NCI-H526 treated with DMSO at 0.1 percent for 48 hours (cell line): ENCODE data around the gene PTS.
"Not testable (repeated sequence)": the region's sequence is repeated elsewhere in the genome, so short reads cannot be mapped to it uniquely, and the experiment has no call there.

ENCODE experiments used
- DNase-seq: peaks from one replicate; lab custom pipeline; 2025; lab: John Stamatoyannopoulos, UW

PTS gene

DNA sequence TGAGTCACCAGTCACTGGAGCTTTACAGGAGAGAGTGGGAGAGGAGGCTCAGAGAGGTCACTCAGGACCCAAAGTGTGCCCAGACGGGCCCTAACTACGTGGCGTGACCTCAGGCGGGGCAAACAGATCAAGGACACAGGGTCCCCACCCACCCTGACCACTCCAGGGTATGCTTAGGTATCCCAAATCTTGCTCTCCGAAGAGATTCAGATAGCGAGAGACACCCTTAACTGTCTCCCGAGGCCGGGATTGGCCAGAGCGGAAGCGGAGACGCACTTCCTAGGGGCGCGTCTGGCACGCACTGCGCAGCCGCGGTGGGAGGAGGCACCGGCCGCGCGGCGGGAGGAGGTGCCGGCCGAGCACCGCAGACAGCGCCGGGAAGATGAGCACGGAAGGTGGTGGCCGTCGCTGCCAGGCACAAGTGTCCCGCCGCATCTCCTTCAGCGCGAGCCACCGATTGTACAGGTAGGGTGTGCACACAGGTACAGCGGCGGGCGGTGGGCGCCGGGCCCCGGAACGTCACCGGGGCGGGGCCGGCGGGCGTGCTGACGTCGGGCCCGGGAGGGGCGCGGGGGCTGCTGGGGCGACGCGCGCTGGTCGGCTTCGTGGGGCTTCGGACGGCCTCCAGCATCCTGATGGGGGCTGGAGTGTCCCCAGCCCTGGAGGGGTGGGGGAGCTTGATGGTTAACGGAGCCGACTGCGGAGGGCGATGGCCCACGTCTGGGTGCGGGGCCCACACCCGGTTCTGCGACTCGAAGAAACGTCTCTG lies at the start of gene PTS:
TSS of gene PTS (plus strand) at position 367 of the 769 bp plus-strand sequence. CDS start at position 383, 16 bp downstream.
- peak; percentile 93 for DNase-seq

DNA sequence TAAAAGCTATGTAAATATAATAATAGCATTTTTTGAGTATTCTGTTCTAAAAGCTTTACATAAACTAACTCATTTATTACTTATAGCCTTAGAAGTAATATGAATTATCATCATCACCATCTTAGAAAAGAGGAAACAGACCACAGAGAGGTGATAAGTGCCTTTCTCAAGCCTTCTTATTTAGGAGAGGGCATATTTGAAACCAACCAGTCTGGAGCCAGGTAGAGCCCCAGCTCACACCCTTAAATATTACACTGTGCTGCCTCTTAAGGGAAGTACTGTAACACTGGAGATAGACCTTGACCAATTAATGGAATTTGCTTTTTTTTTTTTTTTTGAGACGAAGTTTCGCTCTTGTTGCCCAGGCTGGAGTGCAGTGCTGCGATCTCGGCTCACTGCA lies 48.6 kb upstream of the PTS start:
- no peak for DNase-seq

DNA sequence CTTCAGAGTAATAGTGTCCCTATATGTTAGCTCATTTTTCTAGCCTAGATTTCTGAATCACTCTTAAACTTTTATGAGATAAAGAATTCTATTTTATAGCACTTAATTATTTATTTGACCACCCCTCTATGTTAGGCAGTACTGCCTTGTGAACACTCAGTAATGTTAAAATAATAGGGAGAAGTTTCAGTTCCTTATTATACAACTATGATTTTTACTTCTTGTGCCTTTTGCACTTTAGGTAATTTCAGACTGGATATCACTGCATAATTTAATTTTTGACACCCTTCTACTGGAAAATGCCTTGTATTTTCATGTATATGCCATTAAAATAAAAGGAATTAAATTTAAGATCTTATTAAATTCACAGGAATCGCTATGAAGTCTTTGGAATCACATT lies 47.8 kb upstream of the PTS start:
- DNase-seq, result no peak

DNA sequence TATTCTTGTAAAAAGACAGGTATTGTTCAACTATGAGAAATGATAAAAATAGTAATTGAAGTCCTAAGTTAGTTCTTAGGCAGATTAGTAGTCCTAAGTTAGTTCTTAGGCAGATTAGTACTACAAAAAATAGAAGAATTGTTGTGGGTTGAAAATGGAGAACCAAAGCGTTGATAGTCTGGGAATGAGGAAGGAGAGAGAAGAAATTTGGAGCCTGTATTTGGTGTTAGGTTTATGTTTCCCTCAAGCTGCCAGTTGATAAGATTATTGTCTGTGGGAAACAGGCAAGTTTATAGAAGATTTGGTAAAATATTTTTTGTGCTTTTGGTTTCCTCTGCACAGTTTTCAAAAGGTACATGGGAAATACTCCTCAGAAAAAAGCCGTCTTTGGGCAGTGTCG lies 47.3 kb upstream of the PTS start:
- DNase-seq, result no peak

DNA sequence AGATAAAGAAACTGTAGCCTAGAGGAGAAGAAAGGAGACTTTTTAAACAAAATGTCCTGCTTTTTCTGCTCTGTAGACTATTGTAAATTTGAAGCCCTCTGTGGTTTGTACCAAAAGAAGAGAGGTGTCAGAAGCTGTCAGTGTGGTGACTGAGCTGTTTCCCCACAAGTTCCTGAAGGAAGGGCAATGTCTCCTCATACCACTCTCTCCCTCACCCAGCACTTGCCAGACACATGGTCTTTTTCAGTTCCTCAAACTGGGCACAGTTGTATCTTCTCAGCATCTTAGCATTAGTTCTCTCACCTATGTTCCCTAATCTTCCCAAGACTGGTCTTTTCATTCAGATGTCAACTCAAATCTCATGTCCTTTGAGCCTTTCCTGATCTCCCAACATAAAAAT lies 46.6 kb upstream of the PTS start:
- no peak for DNase-seq

DNA sequence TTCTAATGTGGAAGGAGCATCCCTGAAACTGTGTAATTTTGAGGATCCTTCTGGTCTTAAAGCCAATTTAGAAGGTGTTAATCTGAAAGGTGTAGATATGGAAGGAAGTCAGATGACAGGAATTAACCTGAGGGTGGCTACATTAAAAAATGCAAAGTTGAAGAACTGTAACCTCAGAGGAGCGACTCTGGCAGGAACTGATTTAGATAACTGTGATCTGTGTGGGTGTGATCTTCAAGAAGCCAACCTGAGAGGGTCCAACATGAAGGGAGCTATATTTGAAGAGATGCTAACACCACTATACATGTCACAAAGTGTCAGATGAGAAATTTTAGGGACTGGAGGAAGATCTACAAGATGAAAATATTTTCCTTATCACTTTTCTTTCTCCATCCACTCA lies 43.4 kb upstream of the PTS start:
- no peak for DNase-seq

DNA sequence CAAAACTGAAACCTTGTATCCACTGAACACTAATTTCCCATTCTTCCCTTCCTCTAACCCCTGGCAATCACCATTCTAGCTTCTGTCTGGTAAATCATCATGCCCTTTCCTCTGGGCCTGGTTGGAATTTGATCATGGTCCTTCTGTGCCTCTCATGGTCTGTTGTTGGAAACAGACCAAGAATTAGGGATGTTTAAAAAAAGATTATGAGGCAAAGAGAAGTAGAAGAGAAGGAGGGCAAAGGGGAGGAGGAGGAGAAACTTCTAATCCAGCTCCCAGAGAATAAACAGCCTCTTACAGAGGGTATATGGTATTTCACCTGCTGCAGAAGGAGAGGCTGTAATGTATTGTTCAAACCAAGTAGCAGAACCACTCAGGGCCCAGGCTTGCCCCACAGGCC lies 40.3 kb upstream of the PTS start:
- DNase-seq, result no peak

DNA sequence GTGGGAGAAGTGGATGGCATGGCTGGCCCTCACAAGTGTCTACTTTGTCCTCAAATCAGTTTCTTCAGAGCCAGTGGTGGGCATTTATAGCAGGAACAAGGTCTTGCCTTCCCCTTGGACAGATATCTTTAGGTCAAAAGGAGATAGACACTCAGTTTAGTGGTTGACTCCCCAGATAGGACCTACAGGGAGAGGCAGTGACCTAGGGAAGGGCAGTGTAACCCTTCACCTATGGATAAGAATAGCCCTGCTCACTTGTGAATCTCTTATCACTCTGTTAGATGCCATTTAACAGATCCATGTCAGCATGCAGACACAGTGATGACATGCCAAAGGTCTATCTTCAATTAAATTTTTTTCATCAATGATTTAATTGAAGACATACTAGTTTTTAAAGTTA lies 39.9 kb upstream of the PTS start:
- no peak for DNase-seq

DNA sequence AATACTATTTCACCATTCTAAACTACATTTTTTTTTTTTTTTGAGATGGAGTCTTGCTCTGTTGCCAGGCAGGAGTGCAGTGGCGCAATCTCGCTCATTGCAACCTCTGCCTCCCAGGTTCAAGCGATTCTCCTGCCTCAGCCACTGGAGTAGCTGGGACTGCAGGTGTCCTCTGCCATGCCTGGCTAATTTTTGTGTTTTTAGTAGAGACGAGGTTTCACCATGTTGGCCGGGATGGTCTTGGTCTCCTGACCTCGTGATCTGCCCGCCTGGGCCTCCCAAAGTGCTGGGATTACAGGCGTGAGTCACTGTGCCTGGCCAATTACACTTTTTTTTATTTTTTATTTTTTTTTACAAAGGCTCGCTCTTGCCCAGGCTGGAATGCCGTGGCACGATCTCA lies 31.1 kb upstream of the PTS start:
- not testable (repeated sequence) for DNase-seq

DNA sequence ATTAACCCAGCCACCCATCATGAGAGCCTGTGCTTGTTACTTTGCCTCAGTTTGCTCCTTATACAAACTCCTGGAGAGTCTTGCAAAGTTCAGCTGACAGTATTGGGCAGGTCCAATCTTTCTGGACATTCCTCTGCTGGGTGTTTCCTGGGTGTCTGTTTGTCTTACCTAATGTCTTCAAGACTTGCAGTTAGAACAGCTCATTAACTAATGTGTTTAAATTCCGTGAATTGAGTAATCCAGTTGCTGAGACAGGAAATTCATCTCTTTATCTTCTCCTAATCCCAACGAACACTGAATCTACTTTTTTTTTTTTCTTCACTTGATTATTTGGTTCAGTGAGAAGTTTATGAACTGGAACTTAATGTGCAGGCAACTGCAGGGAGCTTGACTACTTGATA lies 30.3 kb upstream of the PTS start:
- no peak for DNase-seq

DNA sequence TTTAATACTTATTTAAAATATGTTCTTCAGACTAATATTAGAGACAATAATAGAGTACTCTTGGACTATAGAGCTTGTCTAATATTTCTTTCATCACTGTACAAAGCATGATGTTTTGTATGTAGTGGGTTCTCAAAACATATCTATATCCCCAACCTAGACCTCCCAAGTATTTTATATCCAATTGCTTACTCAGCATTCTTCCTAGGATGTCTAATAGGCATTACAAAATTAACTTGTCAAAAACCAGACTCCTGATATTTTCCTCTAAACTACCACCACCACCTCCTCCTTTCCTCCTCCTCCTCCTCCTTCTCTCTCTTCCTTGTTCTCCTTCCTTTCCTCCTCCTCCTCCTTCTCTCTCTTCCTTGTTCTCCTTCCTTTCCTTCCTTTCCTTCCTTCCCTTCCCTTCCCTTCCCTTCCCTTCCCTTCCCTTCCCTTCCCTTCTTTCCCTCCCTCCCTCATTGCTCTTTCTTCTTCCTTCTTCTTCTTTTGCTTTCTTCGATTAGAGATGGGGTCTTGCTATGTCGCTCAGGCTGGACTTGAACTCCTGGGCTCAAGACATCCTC lies 29.6 kb upstream of the PTS start:
- DNase-seq, result no peak

DNA sequence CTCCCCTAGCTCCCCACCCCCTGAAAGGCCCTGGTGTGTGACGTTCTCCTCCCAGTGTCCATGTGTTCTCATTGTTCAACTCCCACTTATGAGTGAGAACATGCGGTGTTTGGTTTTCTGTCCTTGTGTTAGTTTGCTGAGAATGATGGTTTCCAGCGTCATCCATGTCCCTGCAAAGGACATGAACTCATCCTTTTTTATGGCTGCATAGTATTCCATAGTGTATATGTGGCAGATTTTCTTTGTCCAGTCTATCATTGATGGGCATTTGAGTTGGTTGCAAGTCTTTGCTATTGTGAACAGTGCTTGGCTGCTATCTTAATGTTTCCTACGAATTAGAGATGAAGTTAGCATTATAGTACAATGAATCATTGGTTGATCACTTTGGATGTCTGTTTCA lies 27.1 kb upstream of the PTS start:
- DNase-seq, result not testable (repeated sequence)

DNA sequence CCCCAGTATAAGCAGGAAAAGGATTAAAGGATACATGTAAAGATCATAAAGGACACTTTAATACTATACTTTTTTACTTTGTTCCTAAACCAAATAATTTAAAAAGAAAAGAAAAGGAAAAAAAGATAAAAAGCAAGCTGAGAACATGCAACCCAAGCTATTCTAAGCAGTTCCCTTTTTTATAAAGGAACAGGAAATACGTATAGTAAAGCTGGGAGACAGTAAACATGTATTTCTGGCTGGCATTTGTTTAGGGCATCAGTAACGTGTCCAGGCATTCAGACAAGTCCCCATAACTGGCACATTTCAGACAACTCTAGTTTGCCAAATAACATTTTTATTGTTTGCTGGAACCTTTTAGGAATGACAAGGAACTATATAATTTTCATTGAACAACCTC lies 26.0 kb upstream of the PTS start:
- no peak for DNase-seq

DNA sequence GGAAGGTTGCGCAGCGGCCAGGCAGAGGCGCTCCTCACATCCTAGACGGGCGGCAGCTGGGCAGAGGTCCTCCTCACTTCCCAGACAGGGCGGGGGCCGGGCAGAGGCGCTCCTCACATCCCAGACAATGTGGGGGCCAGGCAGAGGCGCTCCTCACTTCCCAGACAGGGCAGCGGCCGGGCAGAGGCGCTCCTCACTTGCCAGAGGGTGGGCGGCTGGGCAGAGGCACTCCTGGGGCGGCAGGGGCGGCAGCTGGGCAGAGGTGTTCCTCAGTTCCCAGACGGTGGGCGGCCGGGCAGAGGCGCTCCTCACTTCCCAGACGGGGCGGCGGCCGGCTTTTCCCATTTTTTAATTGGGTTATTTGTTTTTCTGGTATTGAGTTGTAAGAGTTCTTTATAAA lies 20.2 kb upstream of the PTS start:
- no peak for DNase-seq

DNA sequence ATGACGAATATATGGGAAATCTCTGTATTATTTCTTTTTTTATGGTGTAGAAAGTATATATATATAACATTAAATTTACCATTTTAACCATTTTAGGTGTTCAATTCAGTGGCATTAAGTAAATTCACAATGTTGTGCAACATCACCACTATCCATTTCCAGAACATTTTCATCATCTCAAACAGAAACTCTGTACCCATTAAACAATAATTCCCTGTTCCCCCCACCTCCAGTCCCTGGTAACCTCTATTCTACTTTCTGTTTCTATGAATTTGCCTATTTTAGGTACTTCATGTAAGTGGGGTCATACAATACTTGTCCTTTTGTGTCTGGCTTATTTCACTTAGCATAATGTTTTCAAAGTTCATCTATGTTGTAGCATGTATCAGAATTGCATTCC lies 15.3 kb upstream of the PTS start:
- DNase-seq, result no peak

DNA sequence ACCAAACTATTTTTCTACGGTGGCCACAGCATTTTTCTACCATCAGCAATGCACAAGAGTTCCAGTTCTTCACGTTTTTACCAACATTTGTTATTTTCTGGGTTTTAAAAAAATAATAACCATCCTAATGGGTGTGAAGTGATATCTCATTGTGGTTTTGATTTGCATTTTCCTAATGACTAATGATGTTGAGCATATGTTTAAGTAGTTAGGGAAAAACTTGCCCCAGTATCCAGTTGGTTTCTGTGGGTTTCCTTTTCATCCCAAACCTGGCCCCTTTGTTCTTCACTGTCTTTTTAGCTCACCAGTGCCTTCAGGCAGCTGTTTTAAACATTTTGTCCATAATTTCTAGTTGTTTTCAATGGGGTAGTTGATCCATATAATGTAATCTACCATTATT lies 14.7 kb upstream of the PTS start:
- no peak for DNase-seq

DNA sequence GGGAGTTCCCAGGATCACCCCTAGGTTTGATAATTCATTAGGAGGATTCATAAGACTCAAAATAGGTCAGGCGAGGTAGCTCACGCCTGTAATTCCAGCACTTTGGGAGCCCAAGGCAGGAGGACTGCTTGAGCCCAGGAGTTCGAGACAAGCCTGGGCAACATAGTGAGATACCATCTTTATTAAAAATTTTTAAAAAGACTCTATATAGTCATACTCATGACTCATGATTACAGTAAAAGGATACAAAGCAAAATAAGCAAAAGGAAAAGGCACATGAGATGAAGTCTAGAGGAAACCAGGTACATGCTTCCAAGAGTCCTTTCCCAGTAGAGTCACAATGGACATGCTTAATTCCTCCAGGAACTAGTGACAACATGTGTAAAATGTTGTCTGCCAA lies 13.9 kb upstream of the PTS start:
- DNase-seq, result no peak

DNA sequence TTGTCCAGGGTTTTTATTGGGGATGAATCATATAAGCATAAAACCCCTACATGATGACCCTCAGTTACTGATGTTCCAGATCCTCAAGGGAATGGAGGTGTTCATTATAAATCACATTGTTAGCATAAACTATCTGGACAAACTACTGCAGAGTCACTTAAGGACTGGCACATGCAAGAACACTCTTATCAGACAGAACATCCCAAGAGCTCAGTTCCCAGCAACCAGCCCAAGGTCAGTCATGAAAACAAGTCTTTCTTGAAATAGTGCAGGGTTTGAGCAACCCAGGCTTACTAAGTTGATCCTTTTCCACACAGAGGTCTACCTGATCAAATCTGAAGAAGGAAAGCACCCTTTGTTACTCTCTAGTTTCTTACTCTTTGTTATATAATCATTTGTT lies 13.5 kb upstream of the PTS start:
- DNase-seq, result no peak

DNA sequence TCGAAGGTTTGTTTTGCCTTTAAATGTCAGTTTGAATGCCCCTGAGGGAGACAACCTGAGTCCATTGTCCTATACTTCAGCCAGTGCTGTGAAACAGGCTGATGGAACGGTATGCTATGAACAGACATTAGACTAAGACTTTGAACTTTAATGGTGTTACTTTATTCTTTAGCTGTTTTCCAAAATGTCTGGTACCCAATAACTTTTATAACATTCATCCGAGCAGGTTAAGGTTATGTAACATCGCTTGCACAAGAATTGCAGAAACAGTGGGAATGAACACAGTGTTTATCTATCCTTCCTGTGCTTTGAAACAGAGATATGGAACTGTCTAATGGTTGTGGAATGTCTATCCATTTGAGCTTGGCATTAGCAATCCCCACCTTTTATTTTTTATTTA lies 12.5 kb upstream of the PTS start:
- no peak for DNase-seq

DNA sequence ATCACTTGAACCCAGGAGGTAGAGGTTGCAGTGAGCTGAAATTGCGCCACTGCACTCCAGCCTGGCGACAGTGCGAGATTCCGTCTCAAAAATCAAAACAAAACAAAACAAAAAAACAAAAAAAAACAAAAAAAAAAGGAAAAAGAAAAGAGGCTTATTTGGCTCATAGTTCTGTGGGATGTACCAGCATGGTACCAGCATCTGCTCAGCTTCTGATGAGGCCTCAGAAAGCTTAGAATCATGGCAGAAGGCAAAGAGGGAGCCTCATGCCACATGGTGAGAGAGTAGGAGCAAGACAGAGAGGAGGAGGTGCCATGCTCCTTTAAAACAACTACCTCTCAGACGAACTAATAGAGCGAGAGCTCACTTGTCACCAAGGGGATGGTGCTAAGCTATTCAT lies 10.6 kb upstream of the PTS start:
- DNase-seq, result no peak

DNA sequence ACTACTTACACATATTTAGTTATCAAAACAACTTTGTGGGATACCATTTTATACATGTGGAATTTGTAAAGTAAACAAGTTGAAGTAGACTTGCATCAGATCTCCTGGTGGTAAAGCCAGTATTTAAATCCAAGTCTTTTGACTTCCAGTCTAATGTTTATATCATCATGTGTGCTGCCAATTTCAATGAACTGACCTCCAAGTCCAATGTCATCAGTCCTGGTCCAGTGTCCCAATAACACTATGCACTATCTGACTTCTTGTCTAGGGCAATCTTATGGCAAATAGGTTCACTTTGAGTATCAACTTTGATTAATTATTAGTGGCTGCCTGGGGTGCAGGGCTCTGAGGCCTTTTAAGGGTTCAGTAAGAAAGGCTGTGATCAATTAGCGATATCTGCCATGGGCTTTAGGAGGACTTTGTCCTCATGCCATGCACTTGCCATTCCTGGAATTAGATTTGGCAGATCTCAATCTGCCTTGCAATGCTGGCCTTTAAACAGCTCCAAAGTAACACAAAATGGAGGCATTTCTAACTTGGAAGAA lies 9.6 kb upstream of the PTS start:
- DNase-seq, result no peak

DNA sequence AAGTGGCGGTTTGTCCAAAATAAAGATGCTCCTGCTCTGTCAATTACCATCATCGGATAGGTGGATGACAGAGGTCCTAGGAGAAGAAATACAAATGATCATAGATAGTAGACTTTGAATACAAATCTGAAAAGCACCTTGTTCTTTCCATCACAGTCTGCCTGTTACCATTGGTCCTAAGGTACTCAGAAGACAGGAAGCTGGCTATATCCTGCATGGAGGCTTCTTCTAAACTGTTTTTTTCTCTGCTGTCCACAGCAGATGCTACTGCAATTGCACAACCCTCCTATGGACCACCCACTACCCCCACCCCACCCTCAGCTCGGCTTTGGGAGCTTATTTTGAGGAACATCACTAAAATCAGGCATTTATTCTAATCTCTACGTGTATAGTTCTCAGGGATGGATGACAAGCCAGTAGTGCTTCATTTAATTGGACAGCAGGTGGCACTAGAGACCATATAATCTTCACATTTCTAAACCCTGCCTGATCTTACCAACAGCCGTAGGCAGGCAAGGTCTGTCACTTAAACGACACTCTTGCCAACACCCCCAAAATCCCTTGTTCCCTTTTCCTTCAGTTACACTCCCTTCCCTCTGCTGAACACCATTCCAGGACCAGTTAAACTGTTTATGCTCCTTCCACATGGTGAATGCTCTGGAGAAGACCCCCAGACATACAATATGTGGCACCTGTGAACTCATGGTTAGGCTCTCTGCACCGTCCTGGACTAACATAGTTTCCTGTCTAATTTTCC lies 6.6 kb upstream of the PTS start:
- DNase-seq, result peak; percentile 88

DNA sequence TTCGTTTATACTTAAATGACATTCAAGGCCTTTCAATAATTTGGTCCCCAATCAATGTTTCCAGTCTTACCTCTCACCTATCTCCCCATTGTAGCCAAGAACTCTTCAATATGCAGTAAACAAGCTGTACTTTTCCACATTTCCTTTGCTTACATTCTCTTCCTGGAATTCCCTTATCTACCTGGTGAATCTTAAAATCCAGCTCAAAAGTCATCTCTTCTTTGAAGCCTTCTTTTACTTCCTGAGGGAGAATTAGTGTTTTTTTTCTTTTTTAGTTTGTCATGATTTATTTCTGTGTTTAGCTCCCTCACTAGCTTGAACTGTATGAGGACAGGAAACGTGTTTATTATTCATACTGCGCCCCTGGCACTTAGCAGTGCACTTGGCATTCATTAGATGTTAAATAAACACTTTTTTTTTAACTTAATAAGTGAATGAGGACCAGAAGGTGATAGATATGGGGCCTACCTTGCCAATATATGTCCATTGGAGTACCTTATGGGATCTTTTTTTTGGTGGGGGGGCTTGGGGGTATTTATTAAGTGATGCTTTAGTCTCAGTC lies 4.9 kb upstream of the PTS start:
- no peak for DNase-seq
